HL-60 (cell line): ENCODE measurements around the gene TBX2.
"Not testable (repeated sequence)": the region's sequence is repeated elsewhere in the genome, so short reads cannot be mapped to it uniquely, and the experiment has no call there.

Source experiments
- DNase-seq, 2 experiments: peaks; one replicate each; pipeline ENCODE4 v3.0.0-alpha.2; 2010 to 2020; ENCODE audit warnings: low read depth in 1 of 2, low spot score in 1 of 2
- H3K27ac ChIP-seq: fragments of 250-450 bp; sonication (Bioruptor Pico); replicated peaks from 2 replicates; pipeline ENCODE4 v1.5.1; 2020; ENCODE audit warnings: mild to moderate bottlenecking, moderate library complexity
- H3K27me3 ChIP-seq: fragments of 250-450 bp; sonication (Bioruptor Pico); 2 replicates; pipeline ENCODE4 v1.5.1; 2021; ENCODE audit warnings: mild to moderate bottlenecking, moderate library complexity; ENCODE audit not compliant: insufficient read depth, poor library complexity, severe bottlenecking
- H3K4me3 ChIP-seq: replicated peaks from 2 replicates; pipeline ENCODE4 v1.5.1; 2011; ENCODE audit warnings: mild to moderate bottlenecking, control low read depth, low read length; ENCODE audit not compliant: insufficient read depth
- GABPA ChIP-seq: IDR thresholded peaks from 2 replicates; pipeline ENCODE4 v1.6.1; 2012; ENCODE audit warnings: low read depth
- POLR2AphosphoS5 ChIP-seq: IDR thresholded peaks from 2 replicates; pipeline ENCODE4 v1.6.1; 2012; ENCODE audit warnings: low read depth
- SPI1 ChIP-seq: IDR thresholded peaks from 2 replicates; pipeline ENCODE4 v1.6.1; 2012; ENCODE audit warnings: low read depth, mild to moderate bottlenecking, borderline replicate concordance
- TF ChIP-seq, protein P1 (sequence below): IDR thresholded peaks from one replicate; pipeline ENCODE4 v1.5.1; 2011; ENCODE audit warnings: low read length, control low read depth, inconsistent platforms; ENCODE audit not compliant: insufficient read depth
- TF ChIP-seq, protein P2 (sequence below): IDR thresholded peaks from 2 replicates; pipeline ENCODE4 v1.6.1; 2012; ENCODE audit warnings: low read depth; ENCODE audit not compliant: insufficient replicate concordance

Gene TBX2

DNA sequence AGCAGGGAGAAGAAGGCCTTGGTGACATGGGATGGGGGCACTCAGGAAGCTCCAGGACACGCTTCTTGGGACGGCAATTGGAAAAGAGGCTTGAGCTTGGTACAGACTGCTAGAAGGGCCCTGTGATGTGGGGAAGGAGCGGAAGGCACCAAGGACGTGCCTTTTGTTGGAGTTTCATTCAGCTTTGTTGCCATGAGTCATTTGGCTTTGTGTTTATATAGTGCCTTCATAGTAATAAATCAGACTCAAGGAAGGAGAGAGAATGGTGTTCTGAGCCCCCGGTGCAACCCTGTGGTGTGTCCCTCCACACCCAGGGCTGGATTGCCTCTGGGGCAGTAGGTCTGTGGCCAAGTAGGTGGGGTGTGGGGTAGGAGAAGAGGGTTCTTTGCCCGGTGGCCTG lies 45.2 kb downstream of the TBX2 start:
- Histone ChIP-seq H3K4me3 (no peak overlapping the region), H3K27ac (no peak overlapping the region), H3K27me3 (peaks cover 10% of the 10 kb centered on the region)
- TF ChIP-seq, protein P1, sequence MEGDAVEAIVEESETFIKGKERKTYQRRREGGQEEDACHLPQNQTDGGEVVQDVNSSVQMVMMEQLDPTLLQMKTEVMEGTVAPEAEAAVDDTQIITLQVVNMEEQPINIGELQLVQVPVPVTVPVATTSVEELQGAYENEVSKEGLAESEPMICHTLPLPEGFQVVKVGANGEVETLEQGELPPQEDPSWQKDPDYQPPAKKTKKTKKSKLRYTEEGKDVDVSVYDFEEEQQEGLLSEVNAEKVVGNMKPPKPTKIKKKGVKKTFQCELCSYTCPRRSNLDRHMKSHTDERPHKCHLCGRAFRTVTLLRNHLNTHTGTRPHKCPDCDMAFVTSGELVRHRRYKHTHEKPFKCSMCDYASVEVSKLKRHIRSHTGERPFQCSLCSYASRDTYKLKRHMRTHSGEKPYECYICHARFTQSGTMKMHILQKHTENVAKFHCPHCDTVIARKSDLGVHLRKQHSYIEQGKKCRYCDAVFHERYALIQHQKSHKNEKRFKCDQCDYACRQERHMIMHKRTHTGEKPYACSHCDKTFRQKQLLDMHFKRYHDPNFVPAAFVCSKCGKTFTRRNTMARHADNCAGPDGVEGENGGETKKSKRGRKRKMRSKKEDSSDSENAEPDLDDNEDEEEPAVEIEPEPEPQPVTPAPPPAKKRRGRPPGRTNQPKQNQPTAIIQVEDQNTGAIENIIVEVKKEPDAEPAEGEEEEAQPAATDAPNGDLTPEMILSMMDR: no peak
- TF ChIP-seq POLR2AphosphoS5: no peak
- TF ChIP-seq SPI1: no peak
- no peak for TF ChIP-seq GABPA
- TF ChIP-seq, protein P2, sequence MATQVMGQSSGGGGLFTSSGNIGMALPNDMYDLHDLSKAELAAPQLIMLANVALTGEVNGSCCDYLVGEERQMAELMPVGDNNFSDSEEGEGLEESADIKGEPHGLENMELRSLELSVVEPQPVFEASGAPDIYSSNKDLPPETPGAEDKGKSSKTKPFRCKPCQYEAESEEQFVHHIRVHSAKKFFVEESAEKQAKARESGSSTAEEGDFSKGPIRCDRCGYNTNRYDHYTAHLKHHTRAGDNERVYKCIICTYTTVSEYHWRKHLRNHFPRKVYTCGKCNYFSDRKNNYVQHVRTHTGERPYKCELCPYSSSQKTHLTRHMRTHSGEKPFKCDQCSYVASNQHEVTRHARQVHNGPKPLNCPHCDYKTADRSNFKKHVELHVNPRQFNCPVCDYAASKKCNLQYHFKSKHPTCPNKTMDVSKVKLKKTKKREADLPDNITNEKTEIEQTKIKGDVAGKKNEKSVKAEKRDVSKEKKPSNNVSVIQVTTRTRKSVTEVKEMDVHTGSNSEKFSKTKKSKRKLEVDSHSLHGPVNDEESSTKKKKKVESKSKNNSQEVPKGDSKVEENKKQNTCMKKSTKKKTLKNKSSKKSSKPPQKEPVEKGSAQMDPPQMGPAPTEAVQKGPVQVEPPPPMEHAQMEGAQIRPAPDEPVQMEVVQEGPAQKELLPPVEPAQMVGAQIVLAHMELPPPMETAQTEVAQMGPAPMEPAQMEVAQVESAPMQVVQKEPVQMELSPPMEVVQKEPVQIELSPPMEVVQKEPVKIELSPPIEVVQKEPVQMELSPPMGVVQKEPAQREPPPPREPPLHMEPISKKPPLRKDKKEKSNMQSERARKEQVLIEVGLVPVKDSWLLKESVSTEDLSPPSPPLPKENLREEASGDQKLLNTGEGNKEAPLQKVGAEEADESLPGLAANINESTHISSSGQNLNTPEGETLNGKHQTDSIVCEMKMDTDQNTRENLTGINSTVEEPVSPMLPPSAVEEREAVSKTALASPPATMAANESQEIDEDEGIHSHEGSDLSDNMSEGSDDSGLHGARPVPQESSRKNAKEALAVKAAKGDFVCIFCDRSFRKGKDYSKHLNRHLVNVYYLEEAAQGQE: no peak
- DNase-seq: no peak

DNA sequence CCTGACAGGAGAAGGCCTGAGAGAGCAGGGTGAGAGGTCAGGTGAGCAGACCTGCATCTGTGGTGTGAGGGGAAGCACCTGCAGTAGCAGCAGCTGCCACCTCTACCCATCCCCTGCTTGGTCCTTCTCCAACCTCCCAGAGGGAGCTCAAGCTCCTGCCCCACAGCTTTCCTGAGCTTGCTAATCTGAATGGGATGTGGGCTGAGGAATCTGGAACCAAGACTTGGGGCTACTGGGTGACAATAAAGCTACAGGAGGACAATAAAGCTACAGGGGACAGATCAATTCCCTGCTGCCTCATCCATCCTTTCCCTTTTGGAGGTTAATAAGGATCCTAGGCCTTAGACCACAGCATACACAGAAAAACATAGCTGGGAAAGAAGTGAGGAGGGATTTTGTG lies 47.7 kb downstream of the TBX2 start:
- DNase-seq: no peak
- Histone ChIP-seq H3K27ac (no peak overlapping the region), H3K27me3 (peaks cover 34% of the 10 kb centered on the region), H3K4me3 (no peak overlapping the region)
- TF ChIP-seq SPI1 (no peak), POLR2AphosphoS5 (no peak), GABPA (no peak)
- TF ChIP-seq, protein P2: no peak
- TF ChIP-seq, protein P1: no peak

DNA sequence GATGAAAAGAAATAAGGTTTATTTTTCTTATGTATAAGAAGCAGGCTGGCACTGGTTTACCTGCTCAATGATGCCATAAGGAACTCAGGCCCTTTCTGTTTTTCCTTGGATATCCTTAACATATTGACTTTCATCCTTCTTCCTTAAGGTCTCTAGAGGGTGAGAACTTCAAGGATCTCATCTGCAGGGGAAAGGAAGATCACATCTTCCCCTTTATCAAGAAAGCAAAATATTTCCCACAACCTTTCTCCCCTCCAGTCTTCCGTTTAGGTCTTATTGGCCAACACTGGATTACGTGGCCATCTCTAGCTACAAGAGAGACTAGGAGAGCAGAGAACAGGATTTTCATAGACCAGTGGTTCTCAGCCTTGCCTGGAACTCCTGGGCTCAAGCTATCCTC lies 48.4 kb downstream of the TBX2 start:
- Histone ChIP-seq H3K27ac (no peak overlapping the region), H3K4me3 (no peak overlapping the region), H3K27me3 (peaks cover 39% of the 10 kb centered on the region)
- no peak for TF ChIP-seq POLR2AphosphoS5
- TF ChIP-seq SPI1: no peak
- no peak for TF ChIP-seq GABPA
- DNase-seq: no peak

DNA sequence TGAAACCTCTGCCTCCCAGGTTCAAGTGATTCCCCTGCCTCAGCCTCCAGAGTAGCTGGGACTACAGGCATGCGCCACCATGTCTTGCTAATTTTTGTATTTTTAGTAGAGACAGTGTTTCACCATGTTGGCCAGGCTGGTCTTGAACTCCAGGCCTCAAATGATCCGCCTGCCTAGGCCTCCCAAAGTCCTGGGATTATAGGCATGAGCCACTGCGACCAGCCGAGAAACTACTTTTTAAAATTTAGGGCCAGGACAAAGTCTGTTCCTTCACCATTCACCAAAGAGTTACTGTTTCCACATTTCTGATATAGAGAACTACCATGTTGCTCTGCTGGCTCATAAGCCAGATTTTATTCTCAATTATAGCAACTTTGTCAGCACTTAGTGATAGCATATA lies 49.5 kb downstream of the TBX2 start:
- not testable (repeated sequence) for DNase-seq, H3K4me3 ChIP-seq, H3K27ac ChIP-seq
- peaks cover 48% of the 10 kb centered on the region for H3K27me3 ChIP-seq

DNA sequence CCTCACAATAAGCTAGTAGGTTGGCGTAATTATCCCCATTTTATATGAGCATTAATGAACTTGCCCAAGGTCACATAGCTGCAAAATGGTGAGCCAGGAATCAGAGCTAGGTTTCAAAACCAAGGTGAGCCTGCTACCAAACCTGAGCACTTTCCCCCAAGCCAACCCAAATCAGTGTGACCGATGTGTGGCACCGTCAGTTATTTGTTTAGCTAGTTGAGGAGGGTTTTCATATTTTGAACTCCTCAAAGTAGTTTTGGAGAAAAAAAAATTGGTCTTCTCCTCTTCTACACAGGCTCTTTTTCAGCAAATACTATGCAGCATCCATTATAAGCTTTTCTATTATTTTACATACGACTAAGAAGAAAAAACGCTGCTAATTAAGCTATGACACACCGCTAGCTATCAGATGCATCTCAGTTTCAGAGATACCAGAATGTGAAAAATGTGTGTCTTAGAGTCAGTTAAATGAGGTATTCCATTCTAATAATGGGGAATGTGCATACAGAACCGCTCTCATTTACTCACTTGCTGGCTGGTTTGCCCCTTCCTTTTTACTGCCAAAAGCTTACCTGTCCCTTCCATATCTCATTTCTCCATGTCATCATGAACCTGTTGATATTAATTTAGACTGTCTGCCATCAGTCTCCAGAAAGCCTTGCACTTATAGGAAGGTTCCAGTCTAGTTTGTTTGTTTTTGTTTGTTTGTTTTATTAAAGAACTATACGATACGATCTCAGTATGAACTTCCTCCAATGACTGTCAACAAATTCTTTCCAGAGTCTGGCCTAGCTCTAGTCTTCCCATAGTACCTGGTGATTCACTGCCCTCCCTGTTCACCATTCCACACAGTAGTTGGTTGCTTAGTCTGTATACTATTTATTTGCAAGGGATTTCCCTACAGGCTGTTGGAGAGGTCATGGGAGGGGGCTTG lies 50.3 kb downstream of the TBX2 start:
- no peak for DNase-seq
- TF ChIP-seq SPI1: no peak
- TF ChIP-seq, protein P1: no peak
- TF ChIP-seq GABPA: no peak
- Histone ChIP-seq H3K27me3 (peaks cover 56% of the 10 kb centered on the region), H3K4me3 (no peak overlapping the region), H3K27ac (no peak overlapping the region)
